22Rv1 (cell line): ENCODE data around the gene HSF2BP.
"Not testable (repeated sequence)": the region's sequence is repeated elsewhere in the genome, so short reads cannot be mapped to it uniquely, and the experiment has no call there.

Experiments used
- H3K27ac ChIP-seq: fragments of 450-650 bp; 2 replicates; pipeline ENCODE4 v1.5.1; 2017
- CTCF ChIP-seq: fragments of 450-650 bp; IDR thresholded peaks from 2 replicates; pipeline ENCODE4 v1.5.1; 2017; ENCODE audit warnings: mild to moderate bottlenecking
- ZFX ChIP-seq: fragments of 450-650 bp; IDR thresholded peaks from 2 replicates; pipeline ENCODE4 v1.6.1; 2017; ENCODE audit warnings: antibody characterized with exemption, borderline replicate concordance

Gene HSF2BP

GRCh38 chr21:43578677-43579303 lies 80.5 kb downstream of the HSF2BP start:
- TF ChIP-seq CTCF (no peak), ZFX (no peak)
- no peak overlapping the region for H3K27ac ChIP-seq

- TF ChIP-seq ZFX (no peak), CTCF (no peak)
- no peak overlapping the region for H3K27ac ChIP-seq
These were observed 83.8 kb downstream of the HSF2BP start for GRCh38 chr21:43575473-43575844.

GRCh38 chr21:43574741-43575472 lies 84.4 kb downstream of the HSF2BP start:
- no peak overlapping the region for H3K27ac ChIP-seq
- no peak for TF ChIP-seq CTCF
- no peak for TF ChIP-seq ZFX

- no peak for TF ChIP-seq CTCF
- no peak for TF ChIP-seq ZFX
- no peak overlapping the region for H3K27ac ChIP-seq
These were observed 85.4 kb downstream of the HSF2BP start for GRCh38 chr21:43573921-43574320.

- no peak overlapping the region for H3K27ac ChIP-seq
- TF ChIP-seq CTCF (no peak), ZFX (no peak)
These were observed 86.8 kb downstream of the HSF2BP start for GRCh38 chr21:43572446-43572845.

GRCh38 chr21:43571976-43572375 lies 87.3 kb downstream of the HSF2BP start:
- H3K27ac ChIP-seq, result no peak overlapping the region
- TF ChIP-seq CTCF (no peak), ZFX (no peak)

GRCh38 chr21:43570195-43570594 lies 89.1 kb downstream of the HSF2BP start:
- not testable (repeated sequence) for H3K27ac ChIP-seq

- not testable (repeated sequence) for H3K27ac ChIP-seq
These were observed 96.8 kb downstream of the HSF2BP start for GRCh38 chr21:43562451-43562850.

- not testable (repeated sequence) for H3K27ac ChIP-seq
These were observed 118.7 kb downstream of the HSF2BP start for GRCh38 chr21:43540561-43540960.

GRCh38 chr21:43522495-43523131 lies 136.7 kb downstream of the HSF2BP start:
- H3K27ac ChIP-seq, result not testable (repeated sequence)

GRCh38 chr21:43517701-43518100 lies 141.6 kb downstream of the HSF2BP start:
- not testable (repeated sequence) for H3K27ac ChIP-seq

- not testable (repeated sequence) for H3K27ac ChIP-seq
These were observed 142.2 kb downstream of the HSF2BP start for GRCh38 chr21:43516860-43517627.
